ENCODE data around the gene SEPTIN5. TPM values are rescaled to one million over a fixed set of nuclear protein-coding genes. Genes with fewer than 3 reads are reported as not detected.

The SEPTIN5 gene
- total and polyA plus RNA-seq, 9 of the 15 experiments (the other 6 are each of a cell fraction or from before 2014, with no cell fraction given): 0.03 to 195 (median 119) TPM

- no peak for ATAC-seq
- H3K9ac ChIP-seq (ENCODE audit: insufficient read depth in 1 of 2, low read depth in 2 of 2, low read length in 2 of 2): peak overlapping the region in 1 of 2 experiments; percentile 18; a peak in 2 of 4 replicates
- no peak for DNase-seq (ENCODE audit: extremely low read depth in 1 of 4, low spot score in 3 of 4)
- no peak overlapping the region for H3K4me3 ChIP-seq
- H3K79me2 ChIP-seq (ENCODE audit: control insufficient read depth, insufficient read depth, low read length): no peaks in the 10 kb centered on the region
- intact Hi-C loops (cut with micrococcal nuclease): no loop called here
- BruUV-seq (replicated peaks): no TSS peak
- H3K4me2 ChIP-seq (ENCODE audit: insufficient read depth, low read length): no peak overlapping the region
- TF ChIP-seq HMGN3 (IDR thresholded peaks at IDR 0.05; ENCODE audit: borderline replicate concordance, extremely low read depth, insufficient read length, low read depth, low read length) (peak; percentile 35), HNRNPLL (IDR thresholded peaks at IDR 0.05; ENCODE audit: low read depth, low read length, poor library complexity, severe bottlenecking) (peak; percentile 24), ZBTB7A (IDR thresholded peaks at IDR 0.05; ENCODE audit: borderline replicate concordance, control insufficient read depth, low read depth, low read length) (peak; percentile 27; the same call in 1 of the 2 replicates), ZNF696 (CRISPR knock-in tag; conservative IDR thresholded peaks at IDR 0.05) (no peak), SUPT5H (IDR thresholded peaks at IDR 0.05) (no peak), ZNF583 (CRISPR knock-in tag; IDR thresholded peaks at IDR 0.05) (0 out of 2 replicates have a peak, but pooled peaks have one; percentile 29), REST (IDR thresholded peaks at IDR 0.05; ENCODE audit: borderline replicate concordance) (no peak), REST (CRISPR knock-in tag; IDR thresholded peaks at IDR 0.05; ENCODE audit: low read depth) (no peak)
- 18% methylated on average over 15 of the region's 15 CpGs for WGBS (ENCODE audit: insufficient coverage, low coverage, missing lambda C conversion rate)
- no peak overlapping the region for H2AFZ ChIP-seq (ENCODE audit: low read depth, low read length)
- H3K4me1 ChIP-seq (replicated peaks in 1 of 2; ENCODE audit: control insufficient read depth in 2 of 2, insufficient read depth in 2 of 2, low read length in 2 of 2): peaks cover 0 to 79% of the 10 kb centered on the region in 2 experiments; a peak in 2 of 5 replicates
- H4K20me1 ChIP-seq (replicated peaks; ENCODE audit: control insufficient read depth, insufficient read depth, low read length): peaks cover 35% of the 10 kb centered on the region
- H3K9me3 ChIP-seq (replicated peaks; ENCODE audit: control insufficient read depth, insufficient read depth, low read depth, low read length): no peaks in the 10 kb centered on the region
- H3K9me1 ChIP-seq (ENCODE audit: control insufficient read depth, insufficient read depth, low read length): no peaks in the 10 kb centered on the region
- H3K27me3 ChIP-seq (ENCODE audit: control insufficient read depth in 2 of 2, insufficient read depth in 2 of 2, low read length in 2 of 2): peaks cover 0 to 61% of the 10 kb centered on the region in 2 experiments; a peak in 3 of 5 replicates
- H3K36me3 ChIP-seq (ENCODE audit: control insufficient read depth, insufficient read depth, low read length): no peaks in the 10 kb centered on the region
- no peak overlapping the region for H3K27ac ChIP-seq (ENCODE audit: extremely low read depth, low read depth, low read length)
- no peak for FAIRE-seq
- ChIA-PET POLR2A (interaction anchor here (0.6 to 3.8 kb wide), 7 partner anchors 9 to 110 kb away, joined by 3 to 30 read pairs (median 3); no protein-coding TSS in a partner anchor), CTCF (ENCODE audit: low intra/inter-chr PET ratio) (no interaction called here)
- in situ Hi-C loops (cut with MboI): no loop called here
These were observed 26.3 kb downstream of the SEPTIN5 start for GRCh38 chr22:19740586-19740985.
